Spinal cord (tissue), 10 donors: ENCODE measurements around the gene MFSD11. TPM values are rescaled to one million over a fixed set of nuclear protein-coding genes. Genes with fewer than 3 reads are reported as not detected.
"Not testable (repeated sequence)": the region's sequence is repeated elsewhere in the genome, so short reads cannot be mapped to it uniquely, and the experiment has no call there.

Experiments used
- DNase-seq, 6 donors: peaks; one replicate each; pipeline versions ENCODE4 v3.0.0 to v3.0.0-alpha.2; 2013 to 2015; ENCODE audit warnings: low spot score in 6 of 6, low read depth in 4 of 6
- H3K27ac ChIP-seq: one replicate; pipeline ENCODE4 v1.5.1; 2013; ENCODE audit warnings: low read depth, low read length, control low read depth
- H3K27me3 ChIP-seq: one replicate; pipeline ENCODE4 v1.6.1; 2013; ENCODE audit warnings: low read length; ENCODE audit not compliant: control insufficient read depth, insufficient read depth
- H3K36me3 ChIP-seq: one replicate; pipeline ENCODE4 v1.6.1; 2013; ENCODE audit warnings: low read length; ENCODE audit not compliant: control insufficient read depth, insufficient read depth
- H3K4me1 ChIP-seq: one replicate; pipeline ENCODE4 v1.6.1; 2013; ENCODE audit warnings: low read length; ENCODE audit not compliant: control insufficient read depth, insufficient read depth
- H3K4me3 ChIP-seq: one replicate; pipeline ENCODE4 v1.5.1; 2013; ENCODE audit warnings: low read depth, low read length, control low read depth
- H3K9me3 ChIP-seq: one replicate; pipeline ENCODE4 v1.6.1; 2013; ENCODE audit warnings: low read length; ENCODE audit not compliant: control insufficient read depth, insufficient read depth
- WGBS: methylation state at CpG from one replicate; pipeline ENCODE4 v1.1.5; 2013; ENCODE audit warnings: missing lambda C conversion rate; ENCODE audit not compliant: insufficient coverage; 5-methylcytosine and 5-hydroxymethylcytosine counted together
- polyA plus RNA-seq, 2 donors: library from polyadenylated mRNA; unstranded; fragments of 120-200 nt; gene quantifications; one replicate each; pipeline ENCODE4 v1.2.1, GENCODE V29; 2013; ENCODE audit not compliant: insufficient read length in 2 of 2
- total RNA-seq, 2 donors: library from RNA; depleted of rRNA in 1 of 2; stranded (reverse); fragments of 120-200 nt in 1 of 2; fragments of >200 nt in 1 of 2; gene quantifications; one replicate each; pipeline versions ENCODE4 v1.2.3 to v1.2.4, GENCODE V29; 2013 to 2014
- donor health status: healthy.

The MFSD11 gene
- total and polyA plus RNA-seq, 4 donors = 28.9 to 72.9 (median 41.3) TPM

- no peak for DNase-seq
- 98% methylated on average over 3 of the region's 5 CpGs for WGBS
- peaks cover 56% of the 10 kb centered on the region for H3K36me3 ChIP-seq
- H3K9me3 ChIP-seq = no peaks in the 10 kb centered on the region
- H3K4me1 ChIP-seq = no peaks in the 10 kb centered on the region
- H3K27ac ChIP-seq = no peak overlapping the region
- no peaks in the 10 kb centered on the region for H3K27me3 ChIP-seq
- no peak overlapping the region for H3K4me3 ChIP-seq
Observed at GRCh38 chr17:76757256-76757655, 19.3 kb downstream of the MFSD11 start.

- H3K4me3 ChIP-seq = no peak overlapping the region
- H3K4me1 ChIP-seq = no peaks in the 10 kb centered on the region
- no peak overlapping the region for H3K27ac ChIP-seq
- 100% methylated on average over 1 of the region's 3 CpGs for WGBS
- DNase-seq = no peak
- H3K9me3 ChIP-seq = no peaks in the 10 kb centered on the region
- peaks cover 51% of the 10 kb centered on the region for H3K36me3 ChIP-seq
- no peaks in the 10 kb centered on the region for H3K27me3 ChIP-seq
Observed at GRCh38 chr17:76758570-76758969, 20.7 kb downstream of the MFSD11 start.

GRCh38 chr17:76772842-76773525 is 35.1 kb downstream of the MFSD11 start:
- H3K36me3 ChIP-seq = peaks cover 45% of the 10 kb centered on the region
- WGBS = 100% methylated on average over 1 of the region's 6 CpGs

DNA sequence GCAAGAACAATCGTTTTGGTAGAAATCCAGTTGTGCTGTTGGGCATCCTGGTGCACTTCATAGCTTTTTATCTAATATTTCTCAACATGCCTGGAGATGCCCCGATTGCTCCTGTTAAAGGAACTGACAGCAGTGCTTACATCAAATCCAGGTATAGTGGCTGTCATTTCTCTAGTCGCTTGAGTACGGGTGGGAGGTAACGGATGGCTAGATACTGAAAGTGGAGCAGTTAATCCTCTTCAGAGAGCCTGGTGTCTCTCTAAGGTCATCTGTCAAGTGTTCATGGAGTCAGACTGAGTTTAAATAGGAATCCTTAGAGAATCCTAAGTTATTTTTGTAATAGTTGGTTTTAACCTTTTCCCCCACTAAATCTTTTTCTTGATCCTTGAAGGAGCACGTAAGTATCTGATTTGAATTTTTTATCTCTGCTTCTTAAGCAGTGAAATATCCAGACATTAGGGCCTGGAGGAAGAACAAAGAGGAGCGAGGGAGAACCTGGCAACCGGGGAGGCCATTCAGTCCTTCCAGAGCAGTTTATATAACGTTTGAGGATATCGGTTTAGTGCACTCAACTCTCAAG is 37.2 kb downstream of the MFSD11 start:
- H3K27me3 ChIP-seq = no peaks in the 10 kb centered on the region
- no peaks in the 10 kb centered on the region for H3K4me1 ChIP-seq
- no peak overlapping the region for H3K27ac ChIP-seq
- no peak for DNase-seq
- H3K9me3 ChIP-seq = no peaks in the 10 kb centered on the region
- H3K36me3 ChIP-seq = peaks cover 44% of the 10 kb centered on the region
- H3K4me3 ChIP-seq = no peak overlapping the region
- WGBS = 86% methylated on average over 9 of the region's 10 CpGs

More at GRCh38 chr17:76772842-76773525, 35.1 kb downstream of the MFSD11 start:
- H3K4me3 ChIP-seq = no peak overlapping the region
- no peaks in the 10 kb centered on the region for H3K27me3 ChIP-seq
- no peak overlapping the region for H3K27ac ChIP-seq
- H3K4me1 ChIP-seq = no peaks in the 10 kb centered on the region
- H3K9me3 ChIP-seq = no peaks in the 10 kb centered on the region
- no peak for DNase-seq

DNA sequence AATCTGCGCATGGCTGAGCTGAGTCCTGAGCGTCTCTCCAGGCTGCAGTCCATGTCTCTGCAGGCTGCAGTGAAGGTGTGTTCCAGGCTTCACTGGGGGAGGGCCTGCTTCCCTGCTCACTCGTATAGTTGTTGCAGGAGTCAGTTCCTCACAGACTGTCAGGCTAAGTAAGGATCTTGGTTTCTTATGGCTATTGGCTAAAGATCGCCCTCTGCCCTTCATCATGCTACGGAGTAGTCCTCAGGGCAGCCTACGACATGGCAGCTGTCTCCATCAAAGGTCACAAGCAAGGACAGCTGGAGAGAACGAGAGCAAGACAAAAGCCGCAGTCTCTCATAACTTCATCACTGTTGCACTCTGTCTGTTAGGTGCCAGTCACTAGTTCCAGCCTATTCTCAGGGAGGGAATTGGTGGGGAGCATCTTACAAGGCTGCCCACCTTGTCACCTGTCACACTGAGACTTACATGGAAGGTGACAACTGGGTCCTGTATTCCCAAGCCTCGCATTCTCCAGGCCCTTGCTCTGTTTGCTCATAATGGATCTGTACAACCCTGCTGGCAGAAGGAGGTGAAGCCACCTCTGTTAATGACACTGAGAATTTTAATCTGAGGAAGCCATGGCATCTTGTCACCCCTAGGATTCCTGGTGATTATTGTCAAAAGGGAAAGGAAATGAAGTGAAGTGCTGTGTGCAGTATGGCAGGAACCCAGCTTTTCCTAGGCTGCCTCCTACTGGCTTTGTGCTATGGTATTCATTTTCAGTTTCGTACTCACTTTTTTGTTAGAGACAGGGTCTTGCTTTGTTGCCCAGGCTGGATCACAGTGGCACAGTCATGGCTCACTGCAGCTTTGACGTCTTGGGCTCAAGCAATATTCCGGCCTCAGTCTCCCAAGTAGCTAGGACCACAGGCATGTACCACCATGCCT is 43.4 kb downstream of the MFSD11 start:
- 78% methylated on average over 12 of the region's 12 CpGs for WGBS
- Histone ChIP-seq H3K27me3 (no peaks in the 10 kb centered on the region), H3K9me3 (no peaks in the 10 kb centered on the region), H3K27ac (no peak overlapping the region), H3K4me1 (no peaks in the 10 kb centered on the region), H3K4me3 (no peak overlapping the region), H3K36me3 (peaks cover 33% of the 10 kb centered on the region)
- DNase-seq = peak in 1 of 6 donors; percentile 10

GRCh38 chr17:76783146-76783545 is 45.2 kb downstream of the MFSD11 start:
- WGBS = no CpG with 5 or more reads among the region's 5 CpGs
- H3K4me1 ChIP-seq = no peaks in the 10 kb centered on the region
- H3K36me3 ChIP-seq = peaks cover 18% of the 10 kb centered on the region

DNA sequence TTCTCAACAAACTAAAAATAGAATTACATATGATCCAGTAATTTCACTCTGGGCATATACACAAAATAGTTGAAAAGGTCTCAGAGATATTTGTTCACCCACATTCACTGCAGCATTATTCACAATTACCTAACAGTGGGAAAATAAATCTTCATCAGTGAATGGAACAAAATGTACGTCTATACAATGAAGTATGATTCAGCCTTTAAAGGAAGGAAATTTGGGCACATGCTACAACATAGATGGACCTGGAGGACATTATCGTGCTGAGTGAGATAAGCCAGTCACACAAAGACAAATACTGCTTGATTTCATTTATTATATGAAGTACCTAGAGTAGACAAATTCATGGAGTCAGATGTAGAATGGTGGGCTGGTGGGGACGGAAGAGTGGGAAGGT is 47.0 kb downstream of the MFSD11 start:
- Histone ChIP-seq H3K9me3 (no peaks in the 10 kb centered on the region), H3K4me3 (no peak overlapping the region), H3K36me3 (peaks cover 18% of the 10 kb centered on the region), H3K27me3 (no peaks in the 10 kb centered on the region), H3K27ac (no peak overlapping the region), H3K4me1 (no peaks in the 10 kb centered on the region)
- no peak for DNase-seq
- 80% methylated on average over 1 of the region's 3 CpGs for WGBS

More at GRCh38 chr17:76783146-76783545, 45.2 kb downstream of the MFSD11 start:
- H3K9me3 ChIP-seq = no peaks in the 10 kb centered on the region
- no peak overlapping the region for H3K4me3 ChIP-seq
- no peak for DNase-seq
- no peaks in the 10 kb centered on the region for H3K27me3 ChIP-seq
- no peak overlapping the region for H3K27ac ChIP-seq

DNA sequence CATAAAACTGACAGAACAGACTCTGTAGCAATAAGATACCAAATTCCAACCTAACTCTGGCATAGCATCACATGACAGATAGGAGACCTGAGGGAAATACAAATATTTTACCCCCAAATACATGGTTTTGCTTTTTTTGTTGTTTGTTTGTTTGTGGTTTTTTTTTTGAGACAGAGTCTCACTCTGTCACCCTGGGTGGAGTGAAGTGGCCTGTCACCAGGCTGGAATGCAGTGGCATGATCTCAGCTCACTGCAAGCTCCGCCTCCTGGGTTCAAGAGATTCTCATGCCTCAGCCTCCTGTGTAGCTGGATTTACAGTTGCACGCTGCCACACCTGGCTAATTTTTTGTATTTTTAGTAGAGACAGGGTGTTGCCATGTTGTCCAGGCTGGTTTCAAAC is 49.9 kb downstream of the MFSD11 start:
- H3K9me3 ChIP-seq, H3K4me3 ChIP-seq, H3K4me1 ChIP-seq, H3K36me3 ChIP-seq, H3K27ac ChIP-seq, H3K27me3 ChIP-seq, DNase-seq: not testable (repeated sequence)
- 89% methylated on average over 1 of the region's 2 CpGs for WGBS

GRCh38 chr17:76789235-76789788 is 51.4 kb downstream of the MFSD11 start:
- no peak overlapping the region for H3K27ac ChIP-seq
- H3K36me3 ChIP-seq = peaks cover 4% of the 10 kb centered on the region

More at GRCh38 chr17:76789235-76789788, 51.4 kb downstream of the MFSD11 start:
- Histone ChIP-seq H3K4me1 (peaks cover 4% of the 10 kb centered on the region), H3K27me3 (no peaks in the 10 kb centered on the region), H3K4me3 (no peak overlapping the region), H3K9me3 (no peaks in the 10 kb centered on the region)
- 64% methylated on average over 7 of the region's 8 CpGs for WGBS
- DNase-seq = no peak
